Testis (tissue), 2 donors: ENCODE data around the gene EPB42.

ENCODE experiments used
- POLR2A ChIP-seq: fragments of 450-650 bp; IDR thresholded peaks from one replicate; pipeline ENCODE4 v1.6.1; 2017; ENCODE audit warnings: antibody characterized with exemption, mild to moderate bottlenecking, moderate library complexity
- TF ChIP-seq, protein P1 (sequence below), 3 experiments: fragments of 450-650 bp in 2 of 3; fragments of 200-600 bp in 1 of 3; sonication (generic) in 1 of 3; IDR thresholded peaks; one replicate each; pipeline ENCODE4 v1.5.1; 2016 to 2019; ENCODE audit warnings: antibody characterized with exemption in 3 of 3, mild to moderate bottlenecking in 2 of 3, moderate library complexity in 1 of 3

GRCh38 chr15:43229977-43230376, 9.2 kb upstream of the EPB42 start:
- no peak for TF ChIP-seq POLR2A
- TF ChIP-seq, protein P1, sequence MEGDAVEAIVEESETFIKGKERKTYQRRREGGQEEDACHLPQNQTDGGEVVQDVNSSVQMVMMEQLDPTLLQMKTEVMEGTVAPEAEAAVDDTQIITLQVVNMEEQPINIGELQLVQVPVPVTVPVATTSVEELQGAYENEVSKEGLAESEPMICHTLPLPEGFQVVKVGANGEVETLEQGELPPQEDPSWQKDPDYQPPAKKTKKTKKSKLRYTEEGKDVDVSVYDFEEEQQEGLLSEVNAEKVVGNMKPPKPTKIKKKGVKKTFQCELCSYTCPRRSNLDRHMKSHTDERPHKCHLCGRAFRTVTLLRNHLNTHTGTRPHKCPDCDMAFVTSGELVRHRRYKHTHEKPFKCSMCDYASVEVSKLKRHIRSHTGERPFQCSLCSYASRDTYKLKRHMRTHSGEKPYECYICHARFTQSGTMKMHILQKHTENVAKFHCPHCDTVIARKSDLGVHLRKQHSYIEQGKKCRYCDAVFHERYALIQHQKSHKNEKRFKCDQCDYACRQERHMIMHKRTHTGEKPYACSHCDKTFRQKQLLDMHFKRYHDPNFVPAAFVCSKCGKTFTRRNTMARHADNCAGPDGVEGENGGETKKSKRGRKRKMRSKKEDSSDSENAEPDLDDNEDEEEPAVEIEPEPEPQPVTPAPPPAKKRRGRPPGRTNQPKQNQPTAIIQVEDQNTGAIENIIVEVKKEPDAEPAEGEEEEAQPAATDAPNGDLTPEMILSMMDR (IDR thresholded peaks at IDR 0.05) = no peak
